Rectal smooth muscle tissue (tissue), 1 donor: ENCODE data around the gene TERT.

Experiments used
- H3K27ac ChIP-seq: one replicate; pipeline ENCODE4 v1.7.0; 2013; ENCODE audit warnings: low read depth, low read length, inconsistent platforms
- H3K27me3 ChIP-seq: one replicate; pipeline ENCODE4 v1.7.0; 2013; ENCODE audit warnings: low read length; ENCODE audit not compliant: control insufficient read depth, insufficient read depth
- H3K36me3 ChIP-seq: one replicate; pipeline ENCODE4 v1.7.0; 2013; ENCODE audit warnings: low read length; ENCODE audit not compliant: control insufficient read depth, insufficient read depth
- H3K4me1 ChIP-seq: one replicate; pipeline ENCODE4 v1.7.0; 2013; ENCODE audit warnings: low read length; ENCODE audit not compliant: control insufficient read depth, insufficient read depth
- H3K4me3 ChIP-seq: one replicate; pipeline ENCODE4 v1.7.0; 2013; ENCODE audit warnings: low read length
- H3K9ac ChIP-seq: one replicate; pipeline ENCODE4 v1.7.0; 2013; ENCODE audit warnings: low read length

Gene TERT

GRCh38 chr5:1215320-1216096 is 79.4 kb downstream of the TERT start:
- no peak overlapping the region for H3K27ac ChIP-seq
- no peak overlapping the region for H3K9ac ChIP-seq
- H3K27me3 ChIP-seq: no peaks in the 10 kb centered on the region
- no peaks in the 10 kb centered on the region for H3K4me1 ChIP-seq
- H3K36me3 ChIP-seq: no peaks in the 10 kb centered on the region
- H3K4me3 ChIP-seq: no peak overlapping the region

GRCh38 chr5:1214936-1215220 is 80.0 kb downstream of the TERT start:
- H3K27me3 ChIP-seq: no peaks in the 10 kb centered on the region
- no peak overlapping the region for H3K9ac ChIP-seq
- H3K4me1 ChIP-seq: no peaks in the 10 kb centered on the region
- H3K36me3 ChIP-seq: no peaks in the 10 kb centered on the region
- H3K27ac ChIP-seq: no peak overlapping the region
- no peak overlapping the region for H3K4me3 ChIP-seq

GRCh38 chr5:1214163-1214935 is 80.5 kb downstream of the TERT start:
- H3K36me3 ChIP-seq: no peaks in the 10 kb centered on the region
- no peaks in the 10 kb centered on the region for H3K27me3 ChIP-seq
- H3K27ac ChIP-seq: no peak overlapping the region
- H3K4me1 ChIP-seq: no peaks in the 10 kb centered on the region
- H3K9ac ChIP-seq: no peak overlapping the region
- no peak overlapping the region for H3K4me3 ChIP-seq

- H3K9ac ChIP-seq: no peak overlapping the region
- no peak overlapping the region for H3K4me3 ChIP-seq
- H3K4me1 ChIP-seq: no peaks in the 10 kb centered on the region
- no peak overlapping the region for H3K27ac ChIP-seq
- H3K27me3 ChIP-seq: no peaks in the 10 kb centered on the region
- no peaks in the 10 kb centered on the region for H3K36me3 ChIP-seq
Observed at GRCh38 chr5:1213508-1214162, 81.2 kb downstream of the TERT start.

- H3K4me3 ChIP-seq: no peak overlapping the region
- no peaks in the 10 kb centered on the region for H3K27me3 ChIP-seq
- no peak overlapping the region for H3K27ac ChIP-seq
- no peak overlapping the region for H3K9ac ChIP-seq
- H3K36me3 ChIP-seq: no peaks in the 10 kb centered on the region
- H3K4me1 ChIP-seq: no peaks in the 10 kb centered on the region
Observed at GRCh38 chr5:1212881-1213280, 82.0 kb downstream of the TERT start.

- Histone ChIP-seq H3K36me3 (no peaks in the 10 kb centered on the region), H3K27me3 (no peaks in the 10 kb centered on the region), H3K27ac (no peak overlapping the region), H3K4me1 (no peaks in the 10 kb centered on the region), H3K4me3 (no peak overlapping the region), H3K9ac (no peak overlapping the region)
Observed at GRCh38 chr5:1212271-1212670, 82.6 kb downstream of the TERT start.

- Histone ChIP-seq H3K36me3 (no peaks in the 10 kb centered on the region), H3K9ac (no peak overlapping the region), H3K4me1 (no peaks in the 10 kb centered on the region), H3K27me3 (no peaks in the 10 kb centered on the region), H3K4me3 (no peak overlapping the region), H3K27ac (no peak overlapping the region)
Observed at GRCh38 chr5:1211701-1212100, 83.2 kb downstream of the TERT start.

- no peaks in the 10 kb centered on the region for H3K4me1 ChIP-seq
- no peak overlapping the region for H3K9ac ChIP-seq
- no peaks in the 10 kb centered on the region for H3K36me3 ChIP-seq
- H3K27me3 ChIP-seq: no peaks in the 10 kb centered on the region
- H3K4me3 ChIP-seq: no peak overlapping the region
- no peak overlapping the region for H3K27ac ChIP-seq
Observed at GRCh38 chr5:1210832-1211251, 84.0 kb downstream of the TERT start.

GRCh38 chr5:1209896-1210776 is 84.7 kb downstream of the TERT start:
- Histone ChIP-seq H3K4me1 (no peaks in the 10 kb centered on the region), H3K27me3 (no peaks in the 10 kb centered on the region), H3K27ac (no peak overlapping the region), H3K4me3 (no peak overlapping the region), H3K9ac (no peak overlapping the region), H3K36me3 (no peaks in the 10 kb centered on the region)

GRCh38 chr5:1209489-1209852 is 85.4 kb downstream of the TERT start:
- no peaks in the 10 kb centered on the region for H3K4me1 ChIP-seq
- no peak overlapping the region for H3K27ac ChIP-seq
- no peak overlapping the region for H3K9ac ChIP-seq
- H3K4me3 ChIP-seq: no peak overlapping the region
- H3K36me3 ChIP-seq: no peaks in the 10 kb centered on the region
- H3K27me3 ChIP-seq: no peaks in the 10 kb centered on the region

- H3K4me1 ChIP-seq: no peaks in the 10 kb centered on the region
- no peak overlapping the region for H3K27ac ChIP-seq
- no peak overlapping the region for H3K4me3 ChIP-seq
- no peaks in the 10 kb centered on the region for H3K27me3 ChIP-seq
- H3K9ac ChIP-seq: no peak overlapping the region
- H3K36me3 ChIP-seq: no peaks in the 10 kb centered on the region
Observed at GRCh38 chr5:1208743-1209488, 86.0 kb downstream of the TERT start.
